OCI-LY1 (cell line): ENCODE data around the gene COL26A1.

Experiments used
- EZH2 ChIP-seq: fragments of 200-600 bp; sonication (generic), shearing (Covaris generic); IDR thresholded peaks from 2 replicates; pipeline ENCODE4 v1.8.0; 2017; ENCODE audit warnings: borderline replicate concordance, mixed run types, mild to moderate bottlenecking, antibody characterized with exemption, low read length, moderate library complexity, mixed read lengths
- TF ChIP-seq, protein P1 (sequence below): fragments of 200-600 bp; sonication (generic), shearing (Covaris generic); IDR thresholded peaks from 2 replicates; pipeline ENCODE4 v1.5.1; 2017; ENCODE audit warnings: mild to moderate bottlenecking, antibody characterized with exemption, low read length, moderate library complexity, mixed read lengths

- TF ChIP-seq, protein P1, sequence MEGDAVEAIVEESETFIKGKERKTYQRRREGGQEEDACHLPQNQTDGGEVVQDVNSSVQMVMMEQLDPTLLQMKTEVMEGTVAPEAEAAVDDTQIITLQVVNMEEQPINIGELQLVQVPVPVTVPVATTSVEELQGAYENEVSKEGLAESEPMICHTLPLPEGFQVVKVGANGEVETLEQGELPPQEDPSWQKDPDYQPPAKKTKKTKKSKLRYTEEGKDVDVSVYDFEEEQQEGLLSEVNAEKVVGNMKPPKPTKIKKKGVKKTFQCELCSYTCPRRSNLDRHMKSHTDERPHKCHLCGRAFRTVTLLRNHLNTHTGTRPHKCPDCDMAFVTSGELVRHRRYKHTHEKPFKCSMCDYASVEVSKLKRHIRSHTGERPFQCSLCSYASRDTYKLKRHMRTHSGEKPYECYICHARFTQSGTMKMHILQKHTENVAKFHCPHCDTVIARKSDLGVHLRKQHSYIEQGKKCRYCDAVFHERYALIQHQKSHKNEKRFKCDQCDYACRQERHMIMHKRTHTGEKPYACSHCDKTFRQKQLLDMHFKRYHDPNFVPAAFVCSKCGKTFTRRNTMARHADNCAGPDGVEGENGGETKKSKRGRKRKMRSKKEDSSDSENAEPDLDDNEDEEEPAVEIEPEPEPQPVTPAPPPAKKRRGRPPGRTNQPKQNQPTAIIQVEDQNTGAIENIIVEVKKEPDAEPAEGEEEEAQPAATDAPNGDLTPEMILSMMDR: no peak
- TF ChIP-seq EZH2: no peak
Measured at GRCh38 chr7:101554584-101555268, 192.1 kb downstream of the COL26A1 start.
